Kidney epithelial cell (primary cell): ENCODE measurements around the gene POU2F3. TPM values are rescaled to one million over a fixed set of nuclear protein-coding genes. Genes with fewer than 3 reads are reported as not detected.

ENCODE experiments used
- DNase-seq: peaks from one replicate; pipeline ENCODE4 v3.0.0-alpha.2; 2010; ENCODE audit warnings: low read depth
- H3K27me3 ChIP-seq: 2 replicates; pipeline ENCODE4 v1.6.0; 2011; ENCODE audit warnings: low read length; ENCODE audit not compliant: control insufficient read depth, insufficient read depth
- H3K36me3 ChIP-seq: 2 replicates; pipeline ENCODE4 v1.5.1; 2011; ENCODE audit warnings: low read length; ENCODE audit not compliant: control insufficient read depth, insufficient read depth
- H3K4me3 ChIP-seq: 2 replicates; pipeline ENCODE4 v1.5.1; 2011; ENCODE audit warnings: low read depth, mild to moderate bottlenecking, control low read depth, low read length
- total RNA-seq: library from RNA; depleted of rRNA; stranded (reverse); fragments of >200 nt; gene quantifications from 2 replicates; pipeline ENCODE4 v1.2.3, GENCODE V29; 2015
- TF ChIP-seq, protein P1 (sequence below): IDR thresholded peaks from 2 replicates; pipeline ENCODE4 v1.5.1; 2011; ENCODE audit warnings: mild to moderate bottlenecking, moderate library complexity, low read length, control low read depth, inconsistent platforms; ENCODE audit not compliant: insufficient read depth, poor library complexity, severe bottlenecking

POU2F3 gene
- total RNA-seq, 1 donor from 2014 or later, result 1.1 TPM

GRCh38 chr11:120238968-120239620 is 846 bp upstream of the POU2F3 start:
- peaks cover 33% of the 10 kb centered on the region for H3K27me3 ChIP-seq
- no peak for DNase-seq
- TF ChIP-seq, protein P1, sequence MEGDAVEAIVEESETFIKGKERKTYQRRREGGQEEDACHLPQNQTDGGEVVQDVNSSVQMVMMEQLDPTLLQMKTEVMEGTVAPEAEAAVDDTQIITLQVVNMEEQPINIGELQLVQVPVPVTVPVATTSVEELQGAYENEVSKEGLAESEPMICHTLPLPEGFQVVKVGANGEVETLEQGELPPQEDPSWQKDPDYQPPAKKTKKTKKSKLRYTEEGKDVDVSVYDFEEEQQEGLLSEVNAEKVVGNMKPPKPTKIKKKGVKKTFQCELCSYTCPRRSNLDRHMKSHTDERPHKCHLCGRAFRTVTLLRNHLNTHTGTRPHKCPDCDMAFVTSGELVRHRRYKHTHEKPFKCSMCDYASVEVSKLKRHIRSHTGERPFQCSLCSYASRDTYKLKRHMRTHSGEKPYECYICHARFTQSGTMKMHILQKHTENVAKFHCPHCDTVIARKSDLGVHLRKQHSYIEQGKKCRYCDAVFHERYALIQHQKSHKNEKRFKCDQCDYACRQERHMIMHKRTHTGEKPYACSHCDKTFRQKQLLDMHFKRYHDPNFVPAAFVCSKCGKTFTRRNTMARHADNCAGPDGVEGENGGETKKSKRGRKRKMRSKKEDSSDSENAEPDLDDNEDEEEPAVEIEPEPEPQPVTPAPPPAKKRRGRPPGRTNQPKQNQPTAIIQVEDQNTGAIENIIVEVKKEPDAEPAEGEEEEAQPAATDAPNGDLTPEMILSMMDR, result no peak
- no peaks in the 10 kb centered on the region for H3K36me3 ChIP-seq
- no peak overlapping the region for H3K4me3 ChIP-seq

DNA sequence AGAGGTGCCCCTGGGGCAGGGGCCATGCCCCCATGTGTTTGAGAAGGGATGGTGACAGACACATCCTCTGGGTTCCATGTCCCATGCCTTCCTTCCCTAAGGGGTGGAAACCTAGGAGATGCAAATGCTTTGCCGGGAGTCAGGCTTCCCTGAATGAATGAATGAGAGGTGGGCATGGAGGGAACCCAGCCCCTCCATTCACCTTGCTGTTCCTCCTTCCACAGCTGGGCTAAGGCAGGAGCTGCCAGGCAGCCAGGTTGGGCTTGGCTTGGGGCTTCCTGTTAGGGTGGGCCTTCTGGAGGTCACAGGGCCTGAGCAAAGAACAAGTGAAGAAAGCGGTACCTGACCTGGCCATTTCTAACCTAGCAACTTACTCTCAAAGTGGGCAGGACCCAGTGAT is 926 bp downstream of the POU2F3 start:
- DNase-seq, result no peak
- peaks cover 32% of the 10 kb centered on the region for H3K27me3 ChIP-seq
- no peak overlapping the region for H3K4me3 ChIP-seq

GRCh38 chr11:120241277-120241676 is 1.3 kb downstream of the POU2F3 start:
- DNase-seq, result no peak
- Histone ChIP-seq H3K4me3 (no peak overlapping the region), H3K27me3 (peaks cover 31% of the 10 kb centered on the region), H3K36me3 (no peaks in the 10 kb centered on the region)
- TF ChIP-seq, protein P1, result no peak

More for the DNA sequence above, 926 bp downstream of the POU2F3 start:
- TF ChIP-seq, protein P1, result no peak
- no peaks in the 10 kb centered on the region for H3K36me3 ChIP-seq

GRCh38 chr11:120243221-120243620 is 3.3 kb downstream of the POU2F3 start:
- peaks cover 30% of the 10 kb centered on the region for H3K27me3 ChIP-seq
- H3K4me3 ChIP-seq, result no peak overlapping the region
- no peak for DNase-seq
- TF ChIP-seq, protein P1, result no peak
- no peaks in the 10 kb centered on the region for H3K36me3 ChIP-seq

DNA sequence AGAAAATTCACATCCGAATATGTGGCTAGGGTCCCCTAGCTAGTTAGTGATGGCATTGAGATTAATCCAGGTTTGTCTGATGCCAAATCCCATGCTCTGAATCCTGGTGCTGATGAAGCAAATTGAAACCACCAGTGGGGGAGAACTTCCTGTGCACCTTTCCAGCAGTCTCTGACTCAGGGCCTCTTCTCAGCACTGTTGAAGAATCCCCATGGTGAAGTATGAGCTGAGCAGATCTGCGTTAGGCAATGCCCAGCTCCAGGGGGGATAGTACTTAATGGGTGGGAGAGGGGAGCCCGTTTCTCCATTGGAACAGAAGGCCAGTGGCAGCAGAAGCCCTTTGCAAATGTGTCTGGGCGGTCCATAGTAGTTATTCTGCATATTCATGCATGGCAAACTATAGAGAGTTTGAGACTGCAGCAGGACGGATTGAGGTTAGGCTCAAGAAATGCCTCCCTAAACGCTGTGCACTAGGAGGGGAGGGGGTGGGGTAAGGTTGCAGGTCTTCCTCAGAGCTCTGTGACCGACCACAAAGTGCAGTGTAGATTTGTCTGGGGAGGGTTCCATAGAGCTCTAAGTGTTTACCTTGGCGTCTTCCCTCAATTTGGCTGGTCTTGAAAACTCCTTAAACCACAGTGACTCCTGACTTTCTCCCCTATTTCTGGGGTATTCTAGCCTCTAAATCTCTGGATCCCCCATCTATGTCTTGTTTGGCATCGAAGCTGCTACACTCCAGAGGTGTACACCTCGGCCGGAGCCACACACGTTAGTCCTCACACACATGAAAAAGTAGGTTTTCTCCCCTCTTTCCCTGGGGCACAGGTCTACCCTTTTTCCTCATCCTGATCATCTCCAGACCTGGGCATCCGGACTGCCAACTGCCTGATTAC is 4.8 kb downstream of the POU2F3 start:
- no peak for DNase-seq
- Histone ChIP-seq H3K4me3 (no peak overlapping the region), H3K36me3 (no peaks in the 10 kb centered on the region), H3K27me3 (peaks cover 20% of the 10 kb centered on the region)
- TF ChIP-seq, protein P1, result no peak

- DNase-seq, result no peak
- peaks cover 16% of the 10 kb centered on the region for H3K27me3 ChIP-seq
- TF ChIP-seq, protein P1, result no peak
- H3K4me3 ChIP-seq, result no peak overlapping the region
- H3K36me3 ChIP-seq, result no peaks in the 10 kb centered on the region
Measured at GRCh38 chr11:120245434-120245833, 5.5 kb downstream of the POU2F3 start.
